WTC11 (cell line): Measurements from ENCODE around the gene SF3B2. TPM values are rescaled to one million over a fixed set of nuclear protein-coding genes. Genes with fewer than 3 reads are reported as not detected.
A peak's percentile ranks its signal among the peaks of the same experiment; 100 is the strongest.

Experiments used
- ATAC-seq: fragments of 200-7000 bp; cut with Tn5 transposase; 2 replicates; pipeline ENCODE4 v1.10.0; 2021; ENCODE audit warnings: mild to moderate bottlenecking, moderate library complexity
- CTCF ChIA-PET: fragments of 300-600 bp; sonication (Branson Sonifier 250); formaldehyde crosslinking; loops from one replicate; lab custom pipeline; 2021; ENCODE audit warnings: antibody characterized with exemption; lab: Charles Lee
- POLR2A ChIA-PET: fragments of 350-600 bp; sonication (Branson Sonifier 250); formaldehyde crosslinking; loops from one replicate; lab custom pipeline; 2021; ENCODE audit warnings: antibody characterized with exemption; lab: Charles Lee
- DNase-seq: peaks from one replicate; pipeline ENCODE4 v3.0.0; 2021; ENCODE audit warnings: low spot score
- H3K27ac Mint-ChIP-seq: 2 replicates; pipeline ENCODE4 v1.8.0; 2021; ENCODE audit warnings: mixed read lengths
- H3K27me3 Mint-ChIP-seq: 2 replicates; pipeline ENCODE4 v1.8.0; 2021; ENCODE audit warnings: low read depth, mild to moderate bottlenecking, moderate library complexity, mixed read lengths
- H3K36me3 Mint-ChIP-seq: 2 replicates; pipeline ENCODE4 v1.8.0; 2021; ENCODE audit warnings: mixed read lengths
- H3K4me1 Mint-ChIP-seq: 2 replicates; pipeline ENCODE4 v1.8.0; 2022; ENCODE audit warnings: mixed read lengths
- H3K4me3 Mint-ChIP-seq: 2 replicates; pipeline ENCODE4 v1.8.0; 2021; ENCODE audit warnings: mild to moderate bottlenecking, moderate library complexity, mixed read lengths
- H3K9me3 Mint-ChIP-seq: 2 replicates; pipeline ENCODE4 v1.8.0; 2021; ENCODE audit warnings: mixed read lengths
- CDX4 ChIP-seq: fragments of 250-450 bp; sonication (Bioruptor Pico); IDR thresholded peaks from 2 replicates; pipeline ENCODE4 v1.9.0; 2021; ENCODE audit warnings: moderate library complexity, mild to moderate bottlenecking, inconsistent platforms, borderline replicate concordance
- CTCF ChIP-seq: fragments of 200-600 bp; IDR thresholded peaks from 2 replicates; pipeline ENCODE4 v1.8.0; 2022; ENCODE audit warnings: antibody characterized with exemption
- EMX1 ChIP-seq: fragments of 250-450 bp; sonication (Bioruptor Pico); IDR thresholded peaks from 2 replicates; pipeline ENCODE4 v1.8.0; 2021; ENCODE audit warnings: mild to moderate bottlenecking
- FOXP1 ChIP-seq: sonication (generic); formaldehyde crosslinking; IDR thresholded peaks from 2 replicates; pipeline ENCODE4 v1.8.0; 2022; ENCODE audit warnings: missing genetic modification reagents, mild to moderate bottlenecking, moderate library complexity, borderline replicate concordance
- GTF2I ChIP-seq: fragments of 250-450 bp; sonication (Bioruptor Pico); conservative IDR thresholded peaks from 2 replicates; pipeline ENCODE4 v1.4.0; 2021; ENCODE audit warnings: mild to moderate bottlenecking
- HMGXB4 ChIP-seq: sonication (generic); formaldehyde crosslinking; IDR thresholded peaks from 2 replicates; pipeline ENCODE4 v1.8.1; 2023; ENCODE audit warnings: mild to moderate bottlenecking, moderate library complexity, missing genetic modification reagents
- JUN ChIP-seq: sonication (generic); formaldehyde crosslinking; IDR thresholded peaks from 2 replicates; pipeline ENCODE4 v1.8.0; 2023; ENCODE audit warnings: mild to moderate bottlenecking, missing genetic modification reagents
- MLX ChIP-seq: sonication (generic); formaldehyde crosslinking; IDR thresholded peaks from 2 replicates; pipeline ENCODE4 v1.8.1; 2023; ENCODE audit warnings: mild to moderate bottlenecking, missing genetic modification reagents, moderate library complexity
- MXD4 ChIP-seq: fragments of 250-450 bp; sonication (Bioruptor Pico); IDR thresholded peaks from 2 replicates; pipeline ENCODE4 v1.8.0; 2021; ENCODE audit warnings: mild to moderate bottlenecking, moderate library complexity, borderline replicate concordance
- MYBL2 ChIP-seq: sonication (generic); formaldehyde crosslinking; IDR thresholded peaks from 2 replicates; pipeline ENCODE4 v1.8.1; 2023; ENCODE audit warnings: mild to moderate bottlenecking, moderate library complexity, missing genetic modification reagents
- NFATC4 ChIP-seq: fragments of 250-450 bp; sonication (Bioruptor Pico); IDR thresholded peaks from 2 replicates; pipeline ENCODE4 v1.9.0; 2021; ENCODE audit warnings: mild to moderate bottlenecking
- NR1H2 ChIP-seq: sonication (generic); formaldehyde crosslinking; IDR thresholded peaks from 2 replicates; pipeline ENCODE4 v1.9.0; 2021; ENCODE audit warnings: mild to moderate bottlenecking, moderate library complexity, missing genetic modification reagents
- OVOL2 ChIP-seq: fragments of 250-450 bp; sonication (Bioruptor Pico); IDR thresholded peaks from 2 replicates; pipeline ENCODE4 v1.9.0; 2021; ENCODE audit warnings: mild to moderate bottlenecking, borderline replicate concordance
- RORB ChIP-seq: fragments of 250-450 bp; sonication (Bioruptor Pico); IDR thresholded peaks from 2 replicates; pipeline ENCODE4 v1.9.0; 2021; ENCODE audit warnings: mild to moderate bottlenecking
- SP1 ChIP-seq: sonication (generic); formaldehyde crosslinking; conservative IDR thresholded peaks from 2 replicates; pipeline ENCODE4 v1.8.1; 2022; ENCODE audit warnings: missing genetic modification reagents
- ZBTB21 ChIP-seq: sonication (generic); formaldehyde crosslinking; IDR thresholded peaks from 2 replicates; pipeline ENCODE4 v1.8.1; 2023; ENCODE audit warnings: mild to moderate bottlenecking, missing genetic modification reagents, borderline replicate concordance
- ZNF532 ChIP-seq: fragments of 250-450 bp; sonication (Bioruptor Pico); IDR thresholded peaks from 2 replicates; pipeline ENCODE4 v1.9.0; 2021; ENCODE audit warnings: mild to moderate bottlenecking, borderline replicate concordance
- total RNA-seq: library from RNA; stranded (reverse); gene quantifications from 3 replicates; pipeline ENCODE4 v1.2.3, GENCODE V29; 2021

SF3B2 gene
- total RNA-seq, 1 experiment from 2014 or later, result 295 TPM

GRCh38 chr11:66020212-66020611, 32.0 kb upstream of the SF3B2 start (continued):
- TF ChIP-seq RORB (CRISPR knock-in tag), result no peak
- TF ChIP-seq MLX (CRISPR knock-in tag), result no peak
- no peak for TF ChIP-seq MXD4
- TF ChIP-seq NFATC4 (CRISPR knock-in tag), result no peak
- no peak for TF ChIP-seq OVOL2 (CRISPR knock-in tag)

- Mint-ChIP-seq H3K4me1 (no peaks in the 10 kb centered on the region), H3K27me3 (peaks cover 29% of the 10 kb centered on the region), H3K9me3 (no peaks in the 10 kb centered on the region), H3K4me3 (no peak overlapping the region), H3K27ac (no peak overlapping the region), H3K36me3 (no peaks in the 10 kb centered on the region)
- TF ChIP-seq ZNF532 (no peak), MYBL2 (no peak), CDX4 (no peak), FOXP1 (CRISPR knock-in tag) (no peak), ZBTB21 (CRISPR knock-in tag) (no peak), GTF2I (CRISPR knock-in tag) (no peak)
- DNase-seq (no peak), ATAC-seq (no peak)
- ChIA-PET CTCF (no interaction called here), POLR2A (no interaction called here)
These were observed 31.4 kb upstream of the SF3B2 start for GRCh38 chr11:66020618-66021357.

- Mint-ChIP-seq H3K27me3 (peaks cover 29% of the 10 kb centered on the region), H3K36me3 (no peaks in the 10 kb centered on the region), H3K4me3 (peak overlapping the region; percentile 50), H3K27ac (no peak overlapping the region; the same call in 1 of the 2 replicates), H3K4me1 (no peaks in the 10 kb centered on the region), H3K9me3 (no peaks in the 10 kb centered on the region)
- TF ChIP-seq CTCF (peak; percentile 95), SP1 (CRISPR knock-in tag) (no peak), JUN (CRISPR knock-in tag) (no peak), NR1H2 (no peak), EMX1 (CRISPR knock-in tag) (no peak), HMGXB4 (CRISPR knock-in tag) (peak; percentile 89)
- ChIA-PET POLR2A (no interaction called here), CTCF (interaction anchor here (0.6 to 2.3 kb wide), 49 partner anchors 9 to 429 kb away, joined by 3 to 48 read pairs (median 4); partner anchors contain the start of genes BANF1, CCDC85B, CST6 and EIF1AD)
- DNase-seq (peak; percentile 92), ATAC-seq (peak; percentile 96)
These were observed 29.6 kb upstream of the SF3B2 start for GRCh38 chr11:66022401-66023185.
